Epidermal melanocyte (primary cell): ENCODE data around the gene MTA3.
A peak's percentile ranks its signal among the peaks of the same experiment; 100 is the strongest.

Experiments
- DNase-seq: peaks from one replicate; pipeline ENCODE4 v3.0.0; 2011; ENCODE audit warnings: low spot score; ENCODE audit not compliant: insufficient read length

Gene MTA3

GRCh38 chr2:42784204-42784880 is 215.9 kb downstream of the MTA3 start:
- no peak for DNase-seq

DNA sequence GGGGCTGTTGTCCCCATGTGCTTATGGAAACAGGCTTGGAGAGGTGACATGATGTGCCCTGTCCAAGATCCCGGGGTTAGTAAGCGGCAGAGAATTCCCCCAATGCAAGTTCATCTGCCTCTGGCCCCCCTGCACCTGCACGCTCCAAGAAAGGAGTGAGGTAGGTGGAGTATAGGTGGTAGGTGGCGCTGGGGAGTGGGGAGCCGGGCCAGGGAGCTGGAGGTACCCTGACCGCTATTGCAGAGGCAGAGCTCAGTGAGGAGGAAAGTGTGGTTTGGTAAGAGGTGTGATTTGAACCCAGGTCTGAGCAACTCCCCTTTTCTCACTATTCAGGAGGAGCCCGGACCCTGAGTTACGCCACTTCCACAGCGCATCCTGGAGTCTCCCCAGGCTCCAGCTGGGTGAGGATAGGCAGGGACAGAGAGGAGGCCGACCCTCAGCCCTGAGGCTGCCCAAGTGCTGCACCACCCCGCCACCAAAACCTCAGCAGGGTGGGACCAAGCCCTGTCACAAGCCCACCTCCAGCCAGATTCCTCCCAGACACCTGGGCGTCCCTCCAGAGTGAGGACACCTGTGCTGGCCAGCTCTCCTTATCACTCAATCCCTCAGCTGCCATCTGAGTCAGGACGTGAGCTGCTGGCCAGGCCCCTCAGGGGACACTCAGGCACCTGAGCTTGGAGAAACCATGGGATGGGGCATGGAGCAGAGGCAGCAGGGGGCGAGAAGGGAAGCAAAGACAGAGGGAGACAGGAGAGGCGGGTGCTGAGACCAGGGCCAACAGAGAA is 218.3 kb downstream of the MTA3 start:
- DNase-seq, result no peak

DNA sequence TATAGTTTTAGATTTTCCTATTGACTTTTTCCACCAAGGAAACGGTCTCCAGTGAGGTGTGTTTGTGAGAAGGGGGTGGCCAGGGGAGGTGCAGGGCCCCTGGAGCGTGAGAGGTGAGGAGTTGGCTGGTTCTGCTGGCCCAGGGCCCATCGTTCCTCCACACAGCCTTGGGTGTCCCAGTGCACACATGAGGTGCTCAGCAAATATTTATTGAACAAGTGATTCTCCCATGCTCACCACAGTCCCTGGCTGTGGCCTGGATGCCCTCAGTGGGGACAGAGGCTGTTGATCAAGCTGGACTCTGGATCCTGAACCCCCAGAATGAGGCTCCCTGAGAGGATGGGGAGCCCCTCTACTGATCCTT is 219.0 kb downstream of the MTA3 start:
- no peak for DNase-seq

- no peak for DNase-seq
Measured at GRCh38 chr2:42787788-42788477, 219.5 kb downstream of the MTA3 start.

- no peak for DNase-seq
Measured at GRCh38 chr2:42788478-42788793, 220.0 kb downstream of the MTA3 start.

DNA sequence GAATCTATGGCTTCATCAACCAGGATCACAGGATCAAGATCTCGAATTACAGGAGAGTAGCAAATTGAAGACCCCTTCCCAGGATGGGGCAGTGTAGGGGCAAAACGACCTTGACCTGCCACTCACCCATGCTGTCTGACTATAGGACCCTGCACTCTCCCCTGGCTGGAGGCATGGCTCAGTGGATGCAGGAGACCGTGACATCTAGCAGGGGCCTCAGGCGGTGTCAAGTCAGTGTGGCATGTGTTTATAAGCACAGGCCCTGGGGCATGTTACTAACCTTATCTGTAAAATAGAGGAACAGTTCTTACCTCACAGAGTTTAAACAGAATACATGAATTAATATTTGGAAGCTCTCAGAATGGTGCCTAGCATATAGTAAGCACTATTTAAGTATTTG is 220.4 kb downstream of the MTA3 start:
- DNase-seq, result no peak

DNA sequence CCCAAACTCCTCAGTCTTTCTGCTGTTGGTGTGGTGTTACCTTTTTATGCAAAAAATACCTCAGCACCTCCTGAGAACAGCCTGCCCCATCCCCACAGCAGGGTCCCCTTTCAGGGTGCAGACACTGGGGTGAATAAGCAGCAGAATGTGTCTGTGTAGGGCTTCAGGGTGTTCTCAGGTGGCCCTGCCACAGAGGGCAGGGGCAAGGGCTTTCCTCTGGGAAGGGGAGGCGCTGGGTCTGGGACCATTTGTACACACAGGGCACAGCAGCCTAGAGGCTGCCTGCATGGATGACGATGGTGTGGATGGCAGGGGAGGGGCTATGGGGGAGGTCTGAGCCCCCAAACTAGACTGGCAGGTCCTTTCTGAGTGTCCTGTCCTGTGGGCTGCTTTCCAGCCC is 221.3 kb downstream of the MTA3 start:
- DNase-seq, result no peak

DNA sequence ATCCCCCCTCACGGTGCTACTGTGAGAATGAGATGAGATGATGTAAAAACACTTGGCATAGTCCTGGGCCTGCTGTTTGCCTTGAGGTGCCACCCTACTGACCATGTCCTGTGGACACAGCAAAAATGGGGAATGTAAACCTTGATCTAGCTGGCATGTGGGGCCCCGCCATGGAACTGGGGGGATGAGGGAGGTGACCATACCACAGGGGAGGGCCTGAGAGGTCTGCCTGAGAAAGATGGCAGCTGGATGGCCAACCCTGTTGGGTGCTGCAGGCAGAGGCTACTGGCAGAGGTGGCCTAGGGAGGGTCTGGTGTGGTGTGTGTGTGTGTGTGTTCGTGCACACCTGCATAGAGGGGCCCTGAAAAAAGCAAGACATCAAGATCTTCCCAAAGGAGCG is 223.2 kb downstream of the MTA3 start:
- no peak for DNase-seq

DNA sequence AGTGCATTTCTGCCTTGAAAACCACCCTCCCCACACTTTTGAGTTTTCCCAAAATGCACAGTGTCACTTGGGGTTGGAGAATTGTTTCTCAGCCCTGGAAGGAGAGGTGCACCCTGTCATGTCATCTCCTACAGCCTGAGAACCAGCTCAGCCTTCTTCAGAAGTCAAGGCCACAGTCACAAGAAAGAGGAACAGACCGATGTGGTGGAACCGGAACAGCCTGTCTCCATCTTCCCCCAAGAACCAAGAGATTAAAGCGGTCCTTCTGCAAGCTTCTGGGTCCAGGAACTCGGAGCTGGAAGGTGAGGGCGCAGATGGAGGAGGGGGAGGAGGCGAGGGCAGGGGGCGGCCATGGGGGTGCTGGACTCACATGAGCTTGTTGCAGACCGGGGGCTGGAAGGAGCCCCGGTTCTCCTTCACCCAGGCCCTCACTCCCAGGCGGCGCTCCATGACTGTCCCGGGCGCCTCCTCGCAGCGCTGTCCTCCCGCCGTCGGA is 223.7 kb downstream of the MTA3 start:
- DNase-seq, result no peak

DNA sequence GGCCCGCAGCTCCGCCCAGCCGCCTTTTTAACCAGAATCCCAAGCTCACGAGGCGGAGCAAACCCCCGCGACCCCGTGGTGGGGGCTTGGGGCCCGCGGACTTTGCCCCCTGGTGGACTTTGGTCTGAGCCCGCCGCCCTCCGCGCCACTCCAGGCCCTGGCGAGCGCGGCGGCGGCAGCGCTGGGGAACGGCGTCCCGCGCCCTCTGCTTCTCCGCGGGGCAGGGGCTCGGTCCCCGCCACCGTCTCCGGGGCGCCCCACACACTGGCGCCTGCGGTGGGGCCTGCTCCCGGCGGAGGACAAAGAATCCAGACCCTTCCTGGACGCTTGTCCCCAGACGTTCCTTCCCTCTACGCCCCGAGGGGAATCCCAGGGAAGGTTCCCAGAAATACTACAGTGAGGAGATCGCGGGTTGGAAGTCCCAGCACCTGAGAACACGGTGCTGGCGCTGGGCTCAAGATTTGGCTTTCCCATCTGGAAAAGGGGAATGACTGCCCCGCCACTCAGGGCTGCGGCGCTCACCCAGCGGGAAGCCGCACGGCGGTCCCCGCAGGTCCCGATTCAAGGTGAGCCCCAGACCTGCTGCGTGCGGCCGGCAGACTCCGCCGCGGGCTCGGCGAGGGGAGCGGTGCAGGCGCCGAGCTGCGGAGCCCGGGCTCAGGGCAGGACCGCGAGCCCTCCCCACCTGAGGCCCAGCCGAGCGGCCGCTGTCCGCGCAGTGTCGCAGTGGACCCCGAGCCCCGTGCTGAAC is 224.3 kb downstream of the MTA3 start, which contains the start of gene HAAO:
Gene HAAO (minus strand): TSS at position 1 of the 751 bp plus-strand sequence. CDS start 47 bp downstream, outside the sequence.
- no peak for DNase-seq

DNA sequence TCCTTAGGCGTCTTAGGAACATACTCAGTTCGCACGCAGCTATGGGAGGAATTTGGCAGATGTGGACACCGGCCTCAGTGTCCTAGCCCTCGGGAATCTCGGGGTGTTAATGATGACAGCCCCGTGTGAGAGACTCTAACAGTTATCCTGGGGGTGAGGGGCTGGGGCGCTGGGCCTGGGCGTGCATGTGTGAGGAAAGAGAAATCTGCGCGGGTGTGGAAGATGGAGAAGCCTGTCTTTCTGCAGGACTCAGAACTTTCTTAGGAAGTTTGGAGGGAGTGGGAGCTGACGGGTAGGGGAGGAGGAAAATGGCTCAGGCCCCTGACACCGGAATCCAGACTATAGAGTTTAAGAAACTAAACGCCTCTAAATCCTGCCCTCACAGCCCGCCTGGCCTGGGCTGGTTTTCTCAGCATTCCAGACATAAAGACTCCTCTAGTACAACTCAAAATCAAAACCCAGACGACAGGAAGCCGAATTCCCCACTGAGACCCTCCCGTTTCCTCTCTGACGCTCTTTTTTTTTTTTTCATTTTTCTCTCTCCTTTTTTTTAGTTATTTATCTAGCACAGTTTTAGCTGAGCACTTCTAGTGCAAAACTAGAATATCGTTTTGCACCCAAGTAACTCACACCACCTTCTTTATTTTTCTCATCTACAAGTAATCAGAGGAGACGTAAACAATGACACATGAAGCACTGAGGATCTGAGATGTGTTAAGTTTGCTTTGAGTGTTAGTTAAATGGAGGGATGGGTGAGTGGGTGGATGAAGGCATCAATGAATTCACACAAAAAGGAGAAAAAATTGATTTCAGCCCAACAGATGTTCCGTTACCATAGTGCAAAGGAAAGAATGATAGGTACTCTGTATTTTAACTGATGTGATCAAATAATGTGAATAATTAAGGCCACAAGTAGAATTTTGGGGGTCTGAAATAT is 225.2 kb downstream of the MTA3 start:
- no peak for DNase-seq

- no peak for DNase-seq
Measured at GRCh38 chr2:42794271-42795046, 226.0 kb downstream of the MTA3 start.

DNA sequence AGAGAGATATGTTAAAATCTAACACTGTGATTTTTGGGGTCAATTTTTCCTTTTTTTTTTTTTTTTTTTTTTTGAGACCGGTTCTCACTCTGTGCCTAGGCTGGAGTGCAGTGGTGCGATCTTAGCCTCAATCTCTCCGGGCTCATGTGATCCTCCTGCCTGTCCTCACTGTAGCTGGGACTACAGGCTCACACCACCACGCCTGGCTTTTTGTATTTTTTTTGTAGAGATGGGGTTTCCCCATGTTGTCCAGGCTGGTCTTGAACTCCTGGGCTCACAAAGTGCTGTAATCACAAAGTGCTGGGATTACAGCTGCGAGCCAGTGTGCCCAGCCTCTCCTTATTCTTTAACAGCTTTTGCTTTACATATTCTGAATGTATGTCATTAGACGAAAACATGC is 226.8 kb downstream of the MTA3 start:
- DNase-seq, result no peak

DNA sequence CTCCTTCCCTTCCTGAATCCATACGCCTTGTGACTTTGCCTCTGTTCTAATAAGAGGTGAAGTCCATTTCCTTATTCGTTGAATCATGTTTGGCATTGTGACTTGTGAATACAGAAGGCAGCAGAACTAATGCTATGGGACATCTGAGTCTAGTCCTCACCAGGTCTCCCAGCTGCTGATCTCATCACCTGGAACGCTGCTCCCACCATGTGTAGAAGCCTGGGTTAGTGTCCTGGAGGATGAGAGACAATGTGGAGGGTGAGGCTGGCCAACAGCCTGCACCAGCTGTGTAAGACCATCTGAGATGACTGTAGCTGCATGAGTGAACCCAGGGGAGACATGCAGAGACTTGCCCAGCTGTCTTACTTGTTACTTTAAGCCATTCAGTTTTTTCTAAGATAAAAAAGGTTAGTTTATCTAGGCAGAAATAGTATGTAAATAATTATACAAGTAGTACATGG is 227.4 kb downstream of the MTA3 start:
- DNase-seq, result no peak

- DNase-seq, result peak; percentile 79
Measured at GRCh38 chr2:42796427-42797248, 228.2 kb downstream of the MTA3 start.

DNA sequence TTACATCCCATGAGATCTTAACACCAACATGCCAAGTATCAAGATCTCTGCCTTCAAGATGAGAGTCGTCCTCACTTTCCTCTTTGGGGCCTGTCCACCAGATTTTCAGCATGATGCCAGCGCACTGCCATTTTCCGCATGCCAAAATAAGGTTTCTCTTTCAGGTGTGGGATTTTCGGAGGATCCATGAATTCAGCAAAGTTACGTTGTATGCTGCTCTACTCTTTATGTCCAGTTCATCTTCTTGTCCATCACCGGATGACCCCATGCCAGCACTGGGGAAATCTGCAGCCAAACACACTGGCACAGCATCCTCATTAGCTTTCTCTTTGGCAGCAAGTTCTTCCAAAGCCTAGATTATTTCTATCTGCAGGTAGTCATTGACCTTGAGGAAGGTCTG is 228.8 kb downstream of the MTA3 start:
- DNase-seq, result no peak

DNA sequence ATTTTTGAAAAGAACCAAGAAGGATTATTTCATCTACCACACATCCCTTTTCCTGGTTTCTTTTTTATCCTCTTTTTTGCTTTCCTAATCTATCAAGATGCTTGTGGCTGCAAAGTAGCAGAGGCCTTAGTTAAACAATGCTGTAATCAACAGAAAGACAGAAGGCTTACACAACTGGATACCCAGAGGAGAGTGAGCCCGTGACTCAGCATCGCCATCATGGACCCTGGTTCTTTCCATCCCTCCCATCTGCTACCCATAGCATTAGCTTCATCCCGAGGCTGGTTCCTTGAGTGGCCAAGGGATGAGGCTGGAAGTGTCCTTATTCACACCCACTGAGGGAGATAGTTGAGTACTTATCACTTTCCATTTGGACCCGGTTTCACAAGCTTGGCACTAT is 231.4 kb downstream of the MTA3 start:
- no peak for DNase-seq

GRCh38 chr2:42800461-42800962 is 232.1 kb downstream of the MTA3 start:
- no peak for DNase-seq

DNA sequence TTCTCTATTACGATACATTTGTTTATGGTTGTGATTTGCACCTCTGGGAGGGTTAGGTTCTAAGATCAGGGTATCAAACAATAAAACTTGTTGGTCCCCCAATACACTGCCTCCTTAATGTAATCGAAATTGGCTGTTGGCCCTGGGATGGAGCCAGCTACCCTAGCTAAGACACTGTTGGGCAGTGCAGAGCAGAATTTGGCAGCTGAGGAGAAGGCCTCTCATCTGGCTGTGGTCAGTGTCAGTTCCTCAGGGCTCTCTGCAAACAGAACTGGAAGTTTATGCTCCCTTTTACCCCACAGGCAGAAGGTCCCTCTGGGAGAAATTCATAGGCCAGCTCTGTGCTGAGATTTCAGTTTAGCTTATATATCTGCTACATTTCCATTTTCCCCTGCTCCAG is 232.5 kb downstream of the MTA3 start:
- peak; percentile 40 for DNase-seq
